Ramos (cell line): ENCODE results near the gene BASP1.
"Not testable (repeated sequence)": the region's sequence is repeated elsewhere in the genome, so short reads cannot be mapped to it uniquely, and the experiment has no call there.

Experiments used
- in situ Hi-C: fragments of 300-500 bp; cut with MboI; formaldehyde crosslinking; loops from one replicate; pipeline ENCODE4 v1.14.3; 2022; ENCODE audit warnings: low sequenced_read_pairs; ENCODE audit not compliant: unreplicated experiment

BASP1 gene

DNA sequence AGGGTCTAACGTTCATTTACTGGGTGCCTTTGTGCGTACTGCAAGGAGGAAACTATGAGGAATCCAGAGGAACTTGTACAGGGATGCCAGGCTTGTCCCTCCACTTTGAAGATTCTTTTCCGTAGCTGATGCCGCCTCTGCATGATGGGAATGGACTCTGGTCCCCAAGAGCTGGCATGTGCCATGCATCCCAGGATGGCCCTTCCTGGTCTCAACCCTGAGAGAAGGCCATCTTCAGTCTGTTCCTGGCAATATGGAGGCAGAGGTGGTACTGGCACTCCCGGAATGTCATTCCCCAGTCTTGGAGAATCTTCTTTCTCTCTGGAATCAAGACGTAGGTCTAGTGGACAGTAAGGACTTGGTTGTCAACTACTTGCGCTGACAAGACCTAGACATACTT lies 61.5 kb downstream of the BASP1 start:
- in situ Hi-C loops = no loop called here

DNA sequence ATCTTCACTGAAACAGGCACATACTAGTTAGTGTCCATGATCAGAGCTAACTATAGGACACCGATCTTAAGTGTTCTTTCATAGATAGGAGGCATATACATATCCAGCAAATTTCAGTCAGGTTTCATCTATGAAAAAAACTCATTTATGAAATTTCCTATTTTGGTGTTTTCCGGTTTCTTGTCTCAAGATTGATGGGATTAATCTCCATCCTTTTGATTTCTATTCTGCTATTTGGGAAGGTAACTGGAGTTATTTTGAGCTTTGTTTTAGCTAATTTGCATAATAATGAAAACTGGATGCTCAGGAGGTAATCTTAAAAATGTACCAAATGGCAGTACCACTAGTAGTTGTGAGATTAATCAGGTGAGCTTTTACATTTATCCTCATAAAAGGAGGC lies 62.1 kb downstream of the BASP1 start:
- in situ Hi-C loops = no loop called here

DNA sequence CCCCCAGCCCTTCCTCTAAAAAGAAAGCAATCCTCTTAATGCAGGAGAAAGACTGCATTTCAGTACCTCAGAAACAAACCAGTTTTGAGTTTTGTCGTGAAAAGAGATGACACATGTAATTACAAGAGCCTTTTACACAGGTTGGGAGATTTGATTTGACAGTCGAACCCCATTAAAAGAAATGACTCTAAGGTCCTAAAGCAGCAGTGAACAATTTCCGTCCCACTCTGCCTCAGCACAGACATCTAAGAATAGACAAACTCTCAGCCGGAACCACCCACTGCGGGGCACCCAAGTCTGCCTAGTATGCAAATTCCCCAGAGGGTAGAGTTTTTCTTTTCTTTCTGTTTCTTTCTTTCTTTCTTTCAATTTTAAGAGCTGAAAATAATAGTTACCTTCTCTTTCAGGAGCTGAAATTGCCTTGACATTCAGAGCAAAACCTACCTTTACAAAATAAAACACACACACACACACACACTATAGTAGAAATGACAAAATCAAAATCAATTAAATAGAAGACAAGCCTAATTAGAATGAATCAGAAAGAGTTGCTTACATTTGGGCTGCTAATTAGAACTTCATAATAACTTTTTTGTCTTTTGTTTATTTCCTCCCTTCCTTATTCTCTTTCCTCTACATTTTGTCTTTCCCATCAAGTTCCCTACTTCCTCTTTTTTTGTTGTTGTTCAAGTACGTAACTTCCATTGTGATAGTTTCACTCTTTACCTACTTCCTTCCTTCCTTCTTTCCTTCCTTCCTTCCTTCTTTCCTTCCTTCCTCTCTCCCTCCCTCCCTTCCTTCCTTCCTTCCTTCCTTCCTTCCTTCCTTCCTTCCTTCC lies 65.1 kb downstream of the BASP1 start:
- in situ Hi-C loops = no loop called here

DNA sequence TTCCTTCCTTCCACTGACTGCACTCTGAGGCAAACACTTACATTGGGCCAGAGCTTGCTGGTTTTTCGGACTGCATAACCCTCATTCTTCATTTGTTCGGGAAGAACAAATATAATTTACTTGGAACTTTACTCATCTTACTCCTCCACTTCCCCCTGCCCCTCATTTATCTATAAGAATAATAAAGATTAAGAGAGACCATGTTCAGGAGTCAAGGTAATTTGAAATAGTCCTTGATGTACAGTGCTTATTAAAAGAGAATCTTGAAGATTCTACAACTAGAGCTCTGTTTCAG lies 65.6 kb downstream of the BASP1 start:
- in situ Hi-C loops = no loop called here

DNA sequence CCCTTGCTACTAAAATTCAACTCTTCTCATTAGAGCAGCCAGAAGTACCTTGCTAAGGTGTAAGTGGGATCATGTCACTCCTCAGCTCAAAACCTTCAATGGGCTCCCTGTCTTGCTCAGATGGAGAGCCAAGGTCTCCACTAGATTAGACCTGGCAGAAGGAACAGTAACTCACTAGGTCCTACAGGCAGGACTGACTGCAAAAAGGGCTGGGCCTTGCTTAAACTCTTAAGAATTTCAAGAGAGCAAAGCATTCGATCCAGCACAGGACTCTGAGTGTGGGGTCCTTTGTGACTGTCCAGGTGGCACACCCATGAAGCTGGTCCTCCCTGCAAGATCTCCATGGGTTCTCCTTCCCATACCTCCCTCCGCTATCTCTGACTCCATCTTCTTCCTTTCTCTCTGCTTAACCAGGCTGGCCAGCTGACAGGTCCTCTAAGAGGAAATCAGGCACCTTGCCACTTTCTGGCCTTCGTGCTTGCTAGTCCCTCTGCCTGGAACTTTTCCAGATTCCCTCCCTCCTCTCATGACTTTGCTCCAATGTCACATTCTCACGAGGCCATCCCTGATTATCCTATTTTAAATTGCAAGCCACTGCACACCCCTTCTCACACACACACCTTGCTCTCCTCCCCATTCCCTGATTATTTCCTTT lies 70.2 kb downstream of the BASP1 start:
- in situ Hi-C loops = no loop called here

DNA sequence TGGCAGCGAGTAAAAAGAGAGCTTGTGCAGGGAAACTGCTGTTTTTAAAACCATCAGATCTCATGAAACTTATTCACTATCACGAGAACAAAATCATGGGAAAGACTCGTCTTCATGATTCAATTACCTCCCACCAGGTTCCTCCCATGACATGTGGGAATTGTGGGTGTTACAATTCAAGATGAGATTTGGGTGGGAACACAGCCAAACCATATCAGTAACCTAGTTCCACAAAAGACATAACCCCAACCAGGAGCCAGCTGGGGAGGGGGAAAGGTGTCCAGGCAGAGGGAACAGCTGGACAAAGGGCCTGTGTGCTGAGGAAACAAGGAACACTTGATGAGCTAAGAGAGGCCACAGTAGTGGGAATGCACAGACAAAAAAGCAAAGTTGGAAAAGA lies 71.1 kb downstream of the BASP1 start:
- in situ Hi-C loops = no loop called here

DNA sequence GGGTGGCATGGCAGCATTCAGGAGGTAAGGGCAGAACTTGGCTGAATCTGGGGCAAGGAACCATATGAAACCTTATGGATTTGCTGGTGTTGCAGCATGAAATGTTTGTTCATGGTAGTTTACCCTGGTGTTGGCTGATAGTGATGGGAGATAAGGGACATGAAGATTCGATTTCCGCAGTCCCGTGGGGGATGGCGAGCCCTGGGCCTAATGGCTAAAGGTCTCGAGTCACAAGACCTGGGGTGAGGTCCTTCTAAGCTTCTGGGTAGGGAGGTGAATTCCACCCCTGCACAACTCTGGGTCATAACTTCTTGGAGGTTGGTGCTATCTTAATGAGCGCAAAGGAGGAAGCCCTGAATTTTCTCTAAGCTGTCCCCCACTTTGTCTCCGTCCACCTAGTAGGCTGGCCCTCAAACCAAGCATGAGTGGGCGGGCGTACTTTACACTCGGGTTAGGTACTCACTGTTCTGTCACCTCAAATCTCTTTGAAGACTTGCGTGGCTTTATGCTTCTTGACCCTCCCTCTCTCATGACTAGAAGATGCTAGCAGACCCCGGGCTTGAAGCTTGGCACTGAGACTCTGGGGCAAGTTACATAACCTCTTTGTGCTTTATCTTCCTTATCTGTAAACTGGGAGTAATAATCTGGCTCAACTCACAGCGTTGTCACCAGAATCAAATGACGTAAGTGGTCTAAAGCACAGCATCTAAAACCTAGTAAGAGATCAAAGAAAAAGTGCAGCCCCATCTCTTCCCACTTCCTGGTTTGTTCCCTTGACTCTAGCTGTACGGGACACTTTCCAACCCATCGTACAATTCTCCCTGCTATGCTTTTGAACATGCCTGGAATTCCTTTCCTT lies 72.5 kb downstream of the BASP1 start:
- in situ Hi-C loops = no loop called here

DNA sequence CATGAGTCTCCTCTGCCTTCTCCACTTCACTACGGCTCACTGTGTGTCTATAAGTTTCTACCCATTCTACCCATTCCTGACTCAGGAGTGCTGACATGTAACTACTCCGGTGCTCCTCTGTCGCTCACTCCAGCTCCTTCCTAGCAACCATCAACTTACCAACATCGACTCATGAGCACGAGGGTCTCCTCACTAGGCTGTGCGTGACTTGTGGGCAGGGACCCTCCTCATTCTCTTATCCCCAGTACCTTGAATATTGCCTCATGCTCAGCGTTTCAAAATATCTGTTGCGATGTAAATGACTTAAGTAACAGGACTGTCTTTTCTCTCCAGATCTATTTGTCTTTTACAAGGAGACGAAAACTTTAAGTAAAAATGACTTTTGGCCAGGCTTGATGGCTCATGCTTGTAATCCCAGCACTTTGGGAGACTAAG lies 73.1 kb downstream of the BASP1 start:
- in situ Hi-C loops = no loop called here

DNA sequence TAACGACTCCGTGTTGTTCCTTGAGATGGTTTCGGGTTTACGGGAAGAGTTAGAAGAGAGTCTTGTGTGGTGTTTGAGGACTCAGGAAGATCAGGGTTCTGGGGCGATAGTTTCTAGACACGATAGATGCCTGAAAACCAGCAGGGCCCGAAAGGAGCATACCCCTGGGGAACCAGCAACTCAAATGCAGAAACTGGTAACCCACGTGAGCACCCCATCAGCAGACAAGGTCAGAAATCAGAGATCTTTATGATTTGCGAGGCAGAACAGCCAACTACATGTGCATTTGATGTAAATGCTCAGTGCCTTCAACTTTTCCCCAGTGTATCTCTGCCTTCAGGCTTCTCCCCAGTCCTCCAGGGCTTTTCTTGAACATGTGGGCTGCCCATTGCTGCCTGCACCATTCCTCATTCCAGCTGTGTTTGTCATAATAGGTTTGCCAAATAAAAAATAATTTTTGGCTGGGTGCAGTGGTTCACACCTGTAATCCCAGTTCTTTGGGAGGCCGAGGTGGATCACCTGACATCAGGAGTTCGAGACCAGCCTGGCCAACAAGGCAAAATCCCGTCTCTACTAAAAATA lies 75.1 kb downstream of the BASP1 start:
- in situ Hi-C loops = no loop called here

DNA sequence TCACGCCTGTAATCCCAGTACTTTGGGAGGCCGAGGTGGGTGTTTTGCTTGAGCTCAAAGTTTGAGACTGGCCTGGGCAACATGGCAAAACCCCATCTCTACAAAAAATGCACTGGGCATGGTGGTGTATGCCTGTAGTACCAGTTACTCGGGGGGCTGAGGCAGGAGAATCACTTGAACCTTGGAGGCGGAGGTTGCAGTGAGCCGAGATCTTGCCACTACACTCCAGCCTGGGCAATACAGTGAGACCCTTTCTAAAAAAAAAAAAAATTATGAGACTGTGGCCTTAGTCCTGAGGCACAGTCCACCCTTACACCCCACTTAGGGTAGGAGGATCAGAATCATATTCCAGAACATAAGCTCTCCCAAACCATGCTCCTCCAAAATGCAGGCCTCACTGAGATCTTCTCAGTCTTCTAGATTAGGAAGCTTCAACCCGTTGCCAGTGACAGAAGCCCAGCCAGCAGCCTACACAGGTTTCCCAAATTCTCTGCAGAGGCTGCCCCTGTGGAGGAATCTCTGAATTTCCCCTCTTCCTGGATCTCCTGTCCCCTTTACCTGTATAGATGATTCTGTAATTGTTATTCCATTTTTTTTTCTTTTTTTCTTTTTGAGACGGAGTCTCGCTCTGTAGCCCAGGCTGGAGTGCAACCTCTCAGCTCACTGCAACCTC lies 77.3 kb downstream of the BASP1 start:
- in situ Hi-C loops = no loop called here

DNA sequence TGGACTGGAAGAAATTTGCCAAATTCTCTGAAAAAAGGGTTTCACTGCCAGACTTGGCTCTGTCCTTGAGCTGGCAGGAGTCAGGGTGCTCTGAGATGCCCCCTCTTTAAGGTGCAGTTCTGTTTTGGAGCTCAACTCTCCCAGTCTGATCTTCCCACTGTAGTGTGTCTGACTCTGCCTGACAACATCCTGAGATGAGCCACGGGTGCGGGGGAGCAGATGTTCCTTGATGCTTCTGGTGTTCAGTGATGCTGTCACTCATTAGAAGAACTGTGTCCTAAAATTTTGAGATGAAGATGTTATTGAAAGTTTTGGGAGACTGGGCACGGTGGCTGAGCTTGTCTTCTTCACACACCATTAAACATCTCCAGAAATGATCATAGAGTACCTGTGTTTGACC lies 78.2 kb downstream of the BASP1 start:
- in situ Hi-C loops = no loop called here

DNA sequence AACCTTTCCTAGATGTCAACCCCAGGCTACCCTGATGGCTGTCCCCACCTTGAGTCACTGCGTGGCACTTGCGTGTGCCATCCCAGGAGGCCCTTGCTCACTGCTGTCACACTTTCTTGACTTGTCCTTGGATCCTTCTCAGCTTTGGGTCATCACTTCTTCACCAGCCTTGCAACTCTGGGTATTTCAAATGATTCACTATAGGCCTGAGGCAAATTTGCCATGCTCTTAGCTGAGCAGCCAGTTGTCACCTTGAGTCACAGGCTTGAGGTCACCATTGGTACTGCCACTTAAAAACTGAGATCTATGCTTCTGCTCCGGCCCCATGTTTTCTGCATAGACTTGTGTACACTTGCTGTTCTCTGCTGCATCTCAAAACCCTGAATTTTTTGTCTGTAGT lies 84.7 kb downstream of the BASP1 start:
- in situ Hi-C loops = no loop called here

DNA sequence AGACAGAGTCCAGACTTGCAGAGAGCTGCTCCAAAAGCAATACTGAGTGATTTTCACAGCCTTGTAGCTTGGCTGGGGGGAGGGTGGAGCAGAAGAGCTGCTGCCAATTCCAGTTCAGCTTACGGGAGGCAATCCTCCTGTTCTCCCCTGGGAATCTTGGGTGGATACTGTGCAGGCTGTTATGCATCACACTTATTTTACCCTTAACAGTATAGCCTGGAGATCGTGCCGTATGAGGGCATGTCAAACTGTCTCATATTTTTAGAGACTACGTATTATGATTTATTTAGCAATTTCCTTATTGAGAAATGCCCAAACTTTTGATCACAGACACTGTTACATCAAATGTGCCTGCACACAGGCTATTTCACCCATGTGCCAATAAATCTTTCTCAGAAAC lies 85.2 kb downstream of the BASP1 start:
- in situ Hi-C loops = no loop called here

DNA sequence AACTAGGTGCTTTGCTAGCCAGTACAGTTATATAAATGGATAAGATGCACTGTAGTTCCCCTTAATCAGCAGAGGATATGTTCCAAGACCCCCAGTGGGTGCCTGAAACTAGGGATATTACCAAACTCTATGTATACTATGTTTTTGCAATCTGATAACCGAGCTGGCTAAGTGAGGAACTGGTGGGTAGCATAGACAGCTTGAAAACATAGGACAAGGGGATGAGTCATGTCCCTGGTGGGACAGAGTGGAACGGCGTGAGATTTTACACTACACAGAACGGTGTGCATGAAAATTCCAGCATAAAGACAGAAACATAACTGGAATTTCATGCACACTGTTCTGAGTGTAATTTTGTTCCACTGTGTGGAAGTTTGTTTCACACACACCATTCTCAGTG lies 86.9 kb downstream of the BASP1 start:
- in situ Hi-C loops = no loop called here

DNA sequence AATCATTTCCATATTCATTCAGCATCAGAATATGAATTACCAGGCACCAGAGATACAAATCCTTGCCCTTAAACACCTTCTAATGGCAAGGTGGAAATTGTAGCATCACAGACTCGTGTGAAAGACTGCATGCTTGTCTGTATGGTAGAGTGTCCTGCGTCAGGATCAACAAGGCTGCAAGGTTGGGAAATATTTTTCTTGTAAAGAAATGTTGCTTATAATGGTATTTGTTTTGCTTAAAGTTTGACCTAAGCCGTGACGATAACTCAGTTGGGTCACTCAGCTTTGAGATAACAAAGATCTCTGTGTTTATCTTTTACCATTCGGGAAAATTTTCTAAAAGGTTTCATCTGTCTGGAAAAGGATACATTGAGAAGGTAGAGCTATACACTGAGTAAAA lies 87.6 kb downstream of the BASP1 start:
- in situ Hi-C loops = no loop called here

DNA sequence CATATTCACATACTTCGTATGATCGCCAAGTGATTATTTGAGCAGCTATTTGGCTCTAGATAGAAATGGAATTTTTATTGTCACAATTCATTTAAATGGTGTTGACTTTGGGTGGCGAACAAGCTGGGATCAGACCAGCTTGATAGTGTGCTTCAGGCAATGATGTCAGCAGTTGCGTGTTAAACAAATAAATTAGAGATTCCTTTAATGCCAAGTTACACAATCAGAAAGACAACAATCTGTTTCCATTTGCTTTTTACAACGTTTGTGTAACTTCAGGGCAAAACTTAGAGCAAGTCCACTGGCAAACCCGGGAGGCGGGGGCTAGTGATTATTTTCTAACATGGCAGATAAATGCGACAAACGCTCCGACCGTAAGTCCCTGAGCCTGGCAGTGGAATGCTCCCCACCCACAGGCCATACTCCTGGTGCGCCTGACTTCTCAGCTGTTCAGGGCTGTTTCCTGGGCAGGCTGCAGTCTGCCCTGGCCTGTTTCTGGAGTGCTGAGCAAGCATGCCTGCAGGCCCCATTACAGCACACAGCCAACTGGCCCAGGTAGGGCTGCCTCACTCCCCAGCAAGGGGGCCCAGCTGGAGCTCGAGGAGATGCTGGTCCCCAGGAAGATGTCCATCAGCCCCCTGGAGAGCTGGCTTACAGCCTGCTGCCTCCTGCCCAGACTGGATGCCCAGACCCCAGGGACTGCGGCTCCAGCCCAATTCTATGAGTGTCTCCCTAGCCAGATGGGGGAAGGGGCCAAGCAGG lies 88.7 kb downstream of the BASP1 start:
- in situ Hi-C loops = no loop called here

DNA sequence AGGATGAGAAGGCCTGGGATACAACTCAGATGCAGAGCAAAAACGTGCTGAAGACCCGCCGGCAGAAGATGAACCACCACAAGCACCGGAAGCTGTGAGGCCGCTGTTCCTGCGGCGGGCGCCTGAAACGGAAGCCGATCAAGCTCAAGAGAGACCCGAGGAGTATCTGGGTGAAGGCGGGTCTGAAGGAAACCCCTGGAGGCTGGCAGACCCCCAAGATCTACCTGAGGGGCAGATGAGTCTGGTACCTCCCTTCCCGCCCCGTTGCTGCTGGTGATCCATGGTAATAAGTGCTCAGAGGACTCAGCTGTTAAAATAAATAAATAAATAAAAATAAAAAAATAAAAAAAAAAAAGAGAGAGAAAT lies 89.3 kb downstream of the BASP1 start:
- in situ Hi-C loops = no loop called here

DNA sequence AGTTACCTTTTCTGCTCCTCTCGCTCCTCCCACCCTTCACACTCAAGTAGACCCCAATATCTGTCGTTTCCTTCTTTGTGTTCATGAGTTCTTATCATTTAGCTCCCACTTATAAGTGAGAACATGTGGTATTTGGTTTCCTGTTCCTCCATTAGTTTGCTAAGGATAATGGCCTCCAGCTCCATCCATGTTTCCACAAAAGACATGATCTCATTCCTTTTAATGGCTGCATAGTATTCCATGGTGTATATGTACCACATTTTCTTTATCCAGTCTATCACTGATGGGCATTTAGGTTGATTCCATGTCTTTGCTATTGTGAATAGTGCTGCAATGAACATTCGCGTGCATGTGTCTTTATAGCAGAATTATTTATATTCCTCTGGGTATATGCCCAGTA lies 90.0 kb downstream of the BASP1 start:
- in situ Hi-C loops = not testable (repeated sequence)

DNA sequence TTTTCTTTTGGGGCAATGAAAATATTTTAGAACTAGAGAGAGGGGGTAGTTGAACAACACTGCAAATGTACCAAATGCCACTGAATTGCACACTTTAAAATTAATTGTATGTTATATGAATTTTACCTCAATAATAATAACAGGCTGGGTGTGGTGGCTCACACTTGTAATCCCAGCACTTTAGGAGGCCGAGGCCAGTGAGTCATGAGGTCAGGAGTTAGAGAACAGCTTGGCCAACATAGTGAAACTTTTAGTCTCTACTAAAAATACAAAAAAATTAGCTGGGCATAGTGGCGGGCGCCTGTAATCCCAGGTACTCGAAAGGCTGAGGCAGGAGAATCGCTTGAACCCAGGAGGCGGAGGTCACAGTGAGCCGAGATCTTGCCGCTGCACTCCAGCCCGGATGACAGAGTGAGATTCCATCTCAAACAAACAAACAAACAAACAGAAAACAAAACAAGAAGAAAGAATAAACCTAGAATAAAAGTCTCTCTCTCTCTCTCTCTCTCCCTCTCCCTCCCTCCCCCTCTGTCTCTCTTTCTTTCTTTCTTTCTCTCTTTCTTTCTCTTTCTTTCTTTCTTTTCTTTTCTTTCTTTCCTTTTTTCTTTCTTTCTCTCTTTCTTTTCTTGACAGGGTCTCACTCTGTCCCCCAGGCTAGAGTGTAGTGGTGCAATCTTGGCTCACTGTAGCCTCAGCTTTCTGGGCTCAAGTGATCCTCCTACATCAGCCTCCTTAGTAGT lies 91.1 kb downstream of the BASP1 start:
- in situ Hi-C loops = no loop called here
